Suprapubic skin (tissue), 4 donors: ENCODE measurements around the gene HTR1E. TPM values are rescaled to one million over a fixed set of nuclear protein-coding genes. Genes with fewer than 3 reads are reported as not detected.

ENCODE experiments used
- DNase-seq, 2 donors: peaks; one replicate each; pipeline ENCODE4 v3.0.0-alpha.2; 2019; ENCODE audit warnings: low spot score in 2 of 2
- H3K27ac ChIP-seq: fragments of 200-600 bp; sonication (generic); one replicate; pipeline ENCODE4 v1.5.1; 2019
- H3K27me3 ChIP-seq: fragments of 200-600 bp; sonication (generic); one replicate; pipeline ENCODE4 v1.5.1; 2019
- H3K36me3 ChIP-seq: fragments of 200-600 bp; sonication (generic); one replicate; pipeline ENCODE4 v1.5.1; 2019
- H3K4me1 ChIP-seq: fragments of 200-600 bp; sonication (generic); one replicate; pipeline ENCODE4 v1.5.1; 2019
- H3K4me3 ChIP-seq: fragments of 200-600 bp; sonication (generic); one replicate; pipeline ENCODE4 v1.5.1; 2019; ENCODE audit warnings: mild to moderate bottlenecking
- H3K9me3 ChIP-seq: fragments of 200-600 bp; sonication (generic); one replicate; pipeline ENCODE4 v1.5.1; 2019
- CTCF ChIP-seq, 2 donors: fragments of 200-600 bp in 1 of 2; fragments of 450-650 bp in 1 of 2; sonication (generic) in 1 of 2; IDR thresholded peaks; one replicate each; pipeline ENCODE4 v1.5.1; 2016 to 2019; ENCODE audit warnings: antibody characterized with exemption in 2 of 2, mild to moderate bottlenecking in 1 of 2, moderate library complexity in 1 of 2
- EP300 ChIP-seq: sonication (generic); formaldehyde crosslinking; IDR thresholded peaks from one replicate; pipeline ENCODE4 v1.6.1; 2017; ENCODE audit warnings: antibody characterized with exemption
- POLR2A ChIP-seq, 2 donors: fragments of 450-650 bp; IDR thresholded peaks; one replicate each; pipeline ENCODE4 v1.6.1; 2017; ENCODE audit warnings: antibody characterized with exemption in 2 of 2, mild to moderate bottlenecking in 2 of 2, moderate library complexity in 2 of 2
- POLR2AphosphoS5 ChIP-seq, 3 donors: sonication (generic); formaldehyde crosslinking; IDR thresholded peaks; one replicate each; pipeline ENCODE4 v1.6.1; 2017; ENCODE audit warnings: antibody characterized with exemption in 3 of 3
- WGBS: methylation state at CpG from one replicate; pipeline ENCODE4 v1.1.5; 2018; 5-methylcytosine and 5-hydroxymethylcytosine counted together
- total RNA-seq, 4 donors: library from RNA; depleted of rRNA; stranded (reverse); fragments of >200 nt; gene quantifications; one replicate each; pipeline ENCODE4 v1.1.0, GENCODE V29; 2016

HTR1E gene
- total RNA-seq, 4 donors from 2014 or later = not detected

- Histone ChIP-seq H3K36me3 (no peaks in the 10 kb centered on the region), H3K27ac (no peak overlapping the region), H3K27me3 (peaks cover 4% of the 10 kb centered on the region), H3K4me3 (no peak overlapping the region), H3K4me1 (no peaks in the 10 kb centered on the region), H3K9me3 (no peaks in the 10 kb centered on the region)
- DNase-seq = no peak
- no peak for TF ChIP-seq CTCF (IDR thresholded peaks at IDR 0.05)
- no peak for TF ChIP-seq POLR2A (IDR thresholded peaks at IDR 0.05)
- no peak for TF ChIP-seq EP300
- no peak for TF ChIP-seq POLR2AphosphoS5 (IDR thresholded peaks at IDR 0.05)
- WGBS = 97% methylated on average over 1 of the region's 1 CpG
These were observed 112.5 kb downstream of the HTR1E start for GRCh38 chr6:87049779-87050178.

GRCh38 chr6:87053312-87053711, 116.0 kb downstream of the HTR1E start:
- H3K36me3 ChIP-seq = no peaks in the 10 kb centered on the region
- WGBS = 71% methylated on average over 1 of the region's 1 CpG
- no peaks in the 10 kb centered on the region for H3K9me3 ChIP-seq
- no peaks in the 10 kb centered on the region for H3K4me1 ChIP-seq
- H3K4me3 ChIP-seq = no peak overlapping the region
- peaks cover 2% of the 10 kb centered on the region for H3K27me3 ChIP-seq
- no peak for TF ChIP-seq CTCF (IDR thresholded peaks at IDR 0.05)
- no peak overlapping the region for H3K27ac ChIP-seq
- no peak for DNase-seq

- no peak for TF ChIP-seq EP300
- TF ChIP-seq CTCF (IDR thresholded peaks at IDR 0.05) = no peak
- 69% methylated on average over 3 of the region's 3 CpGs for WGBS
- H3K27me3 ChIP-seq = peaks cover 2% of the 10 kb centered on the region
- no peak for DNase-seq
- no peaks in the 10 kb centered on the region for H3K9me3 ChIP-seq
- H3K36me3 ChIP-seq = no peaks in the 10 kb centered on the region
- H3K27ac ChIP-seq = no peak overlapping the region
- H3K4me3 ChIP-seq = no peak overlapping the region
- H3K4me1 ChIP-seq = no peaks in the 10 kb centered on the region
These were observed 117.0 kb downstream of the HTR1E start for GRCh38 chr6:87054143-87054833.

- H3K4me1 ChIP-seq = no peaks in the 10 kb centered on the region
- H3K4me3 ChIP-seq = no peak overlapping the region
- no peaks in the 10 kb centered on the region for H3K36me3 ChIP-seq
- peaks cover 2% of the 10 kb centered on the region for H3K27me3 ChIP-seq
- no peak for DNase-seq
- H3K27ac ChIP-seq = no peak overlapping the region
- TF ChIP-seq POLR2AphosphoS5 (IDR thresholded peaks at IDR 0.05) = no peak
- no peak for TF ChIP-seq CTCF (IDR thresholded peaks at IDR 0.05)
- TF ChIP-seq POLR2A (IDR thresholded peaks at IDR 0.05) = no peak
- no peak for TF ChIP-seq EP300
- H3K9me3 ChIP-seq = no peaks in the 10 kb centered on the region
- 85% methylated on average over 12 of the region's 18 CpGs for WGBS
These were observed 122.6 kb downstream of the HTR1E start for GRCh38 chr6:87059943-87060342.

GRCh38 chr6:87065117-87065516, 127.8 kb downstream of the HTR1E start:
- H3K36me3 ChIP-seq = no peaks in the 10 kb centered on the region
- WGBS = 80% methylated on average over 5 of the region's 5 CpGs
- no peaks in the 10 kb centered on the region for H3K9me3 ChIP-seq
- H3K4me3 ChIP-seq = no peak overlapping the region
- TF ChIP-seq CTCF (IDR thresholded peaks at IDR 0.05) (no peak), POLR2AphosphoS5 (IDR thresholded peaks at IDR 0.05) (no peak), POLR2A (IDR thresholded peaks at IDR 0.05) (no peak), EP300 (no peak)
- no peaks in the 10 kb centered on the region for H3K4me1 ChIP-seq
- H3K27ac ChIP-seq = no peak overlapping the region
- no peaks in the 10 kb centered on the region for H3K27me3 ChIP-seq
- no peak for DNase-seq

Other genes starting within 250 kb of the HTR1E start
- gene CGA, start 157.6 kb downstream of the HTR1E start, total RNA-seq = 1 to 10 TPM in 1 of 4 donors, under 1 TPM in 1, not detected in 2; 0.53 to 5.7 TPM
- 100 to 1,000 TPM in 1 of 4 donors, 10 to 100 TPM in 3; 26.7 to 111 (median 34.7) TPM for gene ZNF292, start 218.0 kb downstream of the HTR1E start, total RNA-seq